HAP-1 (cell line): Measurements from ENCODE around the gene CDK10.

Experiments
- DNase-seq, 2 experiments: peaks; one replicate each; pipeline ENCODE4 v3.0.0-alpha.2; 2016 to 2020; ENCODE audit warnings: low spot score in 2 of 2
- H3K27me3 ChIP-seq: fragments of 250-450 bp; sonication (Bioruptor Pico); 2 replicates; pipeline ENCODE4 v1.5.1; 2020; ENCODE audit warnings: low read depth, mild to moderate bottlenecking, moderate library complexity
- H3K36me3 ChIP-seq: fragments of 250-450 bp; sonication (Bioruptor Pico); replicated peaks from 2 replicates; pipeline ENCODE4 v1.5.1; 2020; ENCODE audit warnings: mild to moderate bottlenecking
- H3K4me1 ChIP-seq: fragments of 250-450 bp; sonication (Bioruptor Pico); 2 replicates; pipeline ENCODE4 v1.5.1; 2020; ENCODE audit warnings: mild to moderate bottlenecking
- H3K4me3 ChIP-seq: fragments of 250-450 bp; sonication (Bioruptor Pico); 2 replicates; pipeline ENCODE4 v1.5.1; 2020; ENCODE audit warnings: mild to moderate bottlenecking, moderate library complexity
- H3K9me3 ChIP-seq: fragments of 250-450 bp; sonication (Bioruptor Pico); 2 replicates; pipeline ENCODE4 v1.5.1; 2020; ENCODE audit warnings: mild to moderate bottlenecking, moderate library complexity
- in situ Hi-C: fragments of 300-500 bp; cut with MboI; formaldehyde crosslinking; loops from 3 replicates; pipeline ENCODE4 v1.14.3; 2020; ENCODE audit warnings: low sequenced_read_pairs, inconsistent platforms, mixed read lengths

The CDK10 gene

GRCh38 chr16:89733792-89734191 is 47.3 kb downstream of the CDK10 start:
- no peak for DNase-seq
- peaks cover 85% of the 10 kb centered on the region for H3K36me3 ChIP-seq
- in situ Hi-C loops, result no loop called here

GRCh38 chr16:89736554-89736953 is 50.1 kb downstream of the CDK10 start:
- H3K36me3 ChIP-seq, result peaks cover 86% of the 10 kb centered on the region
- H3K9me3 ChIP-seq, result no peaks in the 10 kb centered on the region
- no peaks in the 10 kb centered on the region for H3K27me3 ChIP-seq
- in situ Hi-C loops, result no loop called here
- H3K4me3 ChIP-seq, result no peak overlapping the region
- H3K4me1 ChIP-seq, result no peaks in the 10 kb centered on the region
- DNase-seq, result no peak

More at GRCh38 chr16:89733792-89734191, 47.3 kb downstream of the CDK10 start:
- H3K27me3 ChIP-seq, result no peaks in the 10 kb centered on the region
- no peak overlapping the region for H3K4me3 ChIP-seq
- no peaks in the 10 kb centered on the region for H3K4me1 ChIP-seq
- H3K9me3 ChIP-seq, result no peaks in the 10 kb centered on the region

GRCh38 chr16:89737341-89738071 is 51.0 kb downstream of the CDK10 start:
- no peaks in the 10 kb centered on the region for H3K4me1 ChIP-seq
- H3K4me3 ChIP-seq, result no peak overlapping the region
- H3K36me3 ChIP-seq, result peaks cover 87% of the 10 kb centered on the region
- no peaks in the 10 kb centered on the region for H3K27me3 ChIP-seq
- in situ Hi-C loops, result no loop called here
- DNase-seq, result no peak
- H3K9me3 ChIP-seq, result no peaks in the 10 kb centered on the region

- in situ Hi-C loops, result no loop called here
- Histone ChIP-seq H3K9me3 (no peaks in the 10 kb centered on the region), H3K27me3 (no peaks in the 10 kb centered on the region), H3K36me3 (peaks cover 92% of the 10 kb centered on the region), H3K4me1 (no peaks in the 10 kb centered on the region), H3K4me3 (no peak overlapping the region)
- no peak for DNase-seq
Measured at GRCh38 chr16:89738072-89738377, 51.5 kb downstream of the CDK10 start.

- peaks cover 92% of the 10 kb centered on the region for H3K36me3 ChIP-seq
- no peak overlapping the region for H3K4me3 ChIP-seq
- in situ Hi-C loops, result no loop called here
- DNase-seq, result no peak
- no peaks in the 10 kb centered on the region for H3K27me3 ChIP-seq
- no peaks in the 10 kb centered on the region for H3K9me3 ChIP-seq
- no peaks in the 10 kb centered on the region for H3K4me1 ChIP-seq
Measured at GRCh38 chr16:89738538-89739317, 52.2 kb downstream of the CDK10 start.

- H3K36me3 ChIP-seq, result peaks cover 92% of the 10 kb centered on the region
Measured at GRCh38 chr16:89739383-89739782, 52.9 kb downstream of the CDK10 start.

GRCh38 chr16:89741342-89742014 is 55.0 kb downstream of the CDK10 start:
- Histone ChIP-seq H3K9me3 (no peaks in the 10 kb centered on the region), H3K4me1 (no peaks in the 10 kb centered on the region), H3K27me3 (no peaks in the 10 kb centered on the region), H3K36me3 (peaks cover 88% of the 10 kb centered on the region), H3K4me3 (no peak overlapping the region)
- no peak for DNase-seq
- in situ Hi-C loops, result no loop called here

More at GRCh38 chr16:89739383-89739782, 52.9 kb downstream of the CDK10 start:
- H3K4me3 ChIP-seq, result no peak overlapping the region
- no peaks in the 10 kb centered on the region for H3K9me3 ChIP-seq
- H3K27me3 ChIP-seq, result no peaks in the 10 kb centered on the region
- H3K4me1 ChIP-seq, result no peaks in the 10 kb centered on the region
- in situ Hi-C loops, result no loop called here
- no peak for DNase-seq

GRCh38 chr16:89742948-89743347 is 56.5 kb downstream of the CDK10 start:
- Histone ChIP-seq H3K9me3 (no peaks in the 10 kb centered on the region), H3K27me3 (no peaks in the 10 kb centered on the region), H3K4me1 (no peaks in the 10 kb centered on the region), H3K4me3 (no peak overlapping the region), H3K36me3 (peaks cover 89% of the 10 kb centered on the region)
- in situ Hi-C loops, result no loop called here
- DNase-seq, result no peak

- Histone ChIP-seq H3K27me3 (no peaks in the 10 kb centered on the region), H3K4me1 (no peaks in the 10 kb centered on the region), H3K9me3 (no peaks in the 10 kb centered on the region), H3K36me3 (peaks cover 89% of the 10 kb centered on the region), H3K4me3 (no peak overlapping the region)
- in situ Hi-C loops, result no loop called here
- DNase-seq, result no peak
Measured at GRCh38 chr16:89744813-89745212, 58.3 kb downstream of the CDK10 start.
